ENCODE data around the gene DNLZ.

The DNLZ gene

GRCh38 chr9:136328011-136328621 lies 35.4 kb downstream of the DNLZ start (continued):
- peak; percentile 47 for TF ChIP-seq ZIC2 (tag by site-specific recombination; IDR thresholded peaks at IDR 0.05)
- TF ChIP-seq ZNF138 (tag by site-specific recombination; IDR thresholded peaks at IDR 0.05; ENCODE audit: borderline replicate concordance) = no peak
- 0 out of 2 replicates have a peak, but pooled peaks have one; percentile 38 for TF ChIP-seq ZFHX2 (tag by site-specific recombination; conservative IDR thresholded peaks at IDR 0.05)
- peak; percentile 89 for TF ChIP-seq HIC1 (tag by site-specific recombination; IDR thresholded peaks at IDR 0.05)
- 0 out of 2 replicates have a peak, but pooled peaks have one; percentile 18 for TF ChIP-seq ZNF391 (tag by site-specific recombination; IDR thresholded peaks at IDR 0.05; ENCODE audit: borderline replicate concordance, low read depth)
- TF ChIP-seq GLIS1 (tag by site-specific recombination; IDR thresholded peaks at IDR 0.05) = peak; percentile 46
- no peak for TF ChIP-seq YY2 (tag by site-specific recombination; IDR thresholded peaks at IDR 0.05)
- no peak for TF ChIP-seq MEIS1 (CRISPR knock-in tag; IDR thresholded peaks at IDR 0.05; ENCODE audit: borderline replicate concordance)
- TF ChIP-seq ZNF416 (tag by site-specific recombination; IDR thresholded peaks at IDR 0.05) = no peak
- no peak for TF ChIP-seq ZNF555 (tag by site-specific recombination; conservative IDR thresholded peaks at IDR 0.05)
- TF ChIP-seq ZNF132 (tag by site-specific recombination; IDR thresholded peaks at IDR 0.05; ENCODE audit: borderline replicate concordance) = no peak

- H3K4me1 ChIP-seq (ENCODE audit: control insufficient read depth, insufficient read depth, low read length) = peaks cover 8% of the 10 kb centered on the region
- POLR2A ChIA-PET = interaction anchor here (1.7 to 2.0 kb wide), 2 partner anchors 19 to 35 kb away, joined by 6 to 8 read pairs; no protein-coding TSS in a partner anchor
- CTCF ChIA-PET = interaction anchor here (0.6 kb wide), 1 partner anchor 361 kb away, joined by 3 read pairs; no protein-coding TSS in a partner anchor
Observed at GRCh38 chr9:136327304-136327974, 36.1 kb downstream of the DNLZ start, which contains the start of gene GPSM1. Gene GPSM1, plus strand, starts transcription at chr9:136327539. Its CDS starts 157 bp downstream, at chr9:136327696.

More at GRCh38 chr9:136327304-136327974, 36.1 kb downstream of the DNLZ start, which contains the start of gene GPSM1:
- no peak for TF ChIP-seq WT1 (tag by site-specific recombination; IDR thresholded peaks at IDR 0.05)
- TF ChIP-seq ZNF157 (tag by site-specific recombination; IDR thresholded peaks at IDR 0.05) = no peak
- no peak for TF ChIP-seq ZNF366 (tag by site-specific recombination; conservative IDR thresholded peaks at IDR 0.05)
- TF ChIP-seq HOXA7 (CRISPR knock-in tag; IDR thresholded peaks at IDR 0.05; ENCODE audit: borderline replicate concordance) = no peak
- TF ChIP-seq TCF7L2 (IDR thresholded peaks at IDR 0.05; ENCODE audit: borderline replicate concordance, low read depth, low read length) = no peak
- TF ChIP-seq IKZF3 (tag by site-specific recombination; IDR thresholded peaks at IDR 0.05) = no peak
- TF ChIP-seq ZFHX2 (tag by site-specific recombination; conservative IDR thresholded peaks at IDR 0.05) = 0 out of 2 replicates have a peak, but pooled peaks have one; percentile 27
- TF ChIP-seq ZNF423 (tag by site-specific recombination; IDR thresholded peaks at IDR 0.05) = no peak
- TF ChIP-seq ZBTB26 (tag by site-specific recombination; optimal IDR thresholded peaks at IDR 0.05) = peak; percentile 36
- 0 out of 2 replicates have a peak, but pooled peaks have one; percentile 33 for TF ChIP-seq KLF9 (tag by site-specific recombination; IDR thresholded peaks at IDR 0.05; ENCODE audit: low read depth)
- no peak for TF ChIP-seq SETDB1 (IDR thresholded peaks at IDR 0.05; ENCODE audit: insufficient read length, low read length)
- no peak for TF ChIP-seq RBAK (tag by site-specific recombination; IDR thresholded peaks at IDR 0.05)
- TF ChIP-seq MEIS1 (CRISPR knock-in tag; IDR thresholded peaks at IDR 0.05; ENCODE audit: borderline replicate concordance) = 0 out of 2 replicates have a peak, but pooled peaks have one; percentile 11
- no peak for TF ChIP-seq SP3 (tag by site-specific recombination; IDR thresholded peaks at IDR 0.05)
- TF ChIP-seq ZNF223 (tag by site-specific recombination; IDR thresholded peaks at IDR 0.05) = no peak
- no peak for TF ChIP-seq KLF16 (tag by site-specific recombination; IDR thresholded peaks at IDR 0.05)
- 0 out of 2 replicates have a peak, but pooled peaks have one; percentile 12 for TF ChIP-seq EGR2 (tag by site-specific recombination; IDR thresholded peaks at IDR 0.05; ENCODE audit: low read depth)
- no peak for TF ChIP-seq ZNF785 (tag by site-specific recombination; IDR thresholded peaks at IDR 0.05)
- peak within 1 kb of the TSS; percentile 66 for H3K27ac ChIP-seq (ENCODE audit: extremely low read depth, low read depth, low read length)
- H3K4me3 ChIP-seq (ENCODE audit: low read depth, low read length) = peak within 1 kb of the TSS; percentile 58
- H3K9me3 ChIP-seq (ENCODE audit: control insufficient read depth, insufficient read depth, low read depth, low read length) = no peaks in the 10 kb centered on the region
- H3K36me3 ChIP-seq (ENCODE audit: control insufficient read depth in 2 of 2, insufficient read depth in 1 of 2, low read length in 2 of 2) = peaks cover 0 to 8% of the 10 kb centered on the region in 2 experiments; a peak in 1 of 3 replicates
